ENCODE results near the gene DPM2.

GRCh38 chr9:127972236-127972871, 34.7 kb upstream of the DPM2 start:
- TF ChIP-seq CTCF (IDR thresholded peaks at IDR 0.05; ENCODE audit: poor library complexity) (no peak), EZH2 (IDR thresholded peaks at IDR 0.05; ENCODE audit: borderline replicate concordance) (no peak), EZH2phosphoT487 (IDR thresholded peaks at IDR 0.05; ENCODE audit: low read depth, severe bottlenecking, unreplicated experiment) (no peak)
